T-helper 1 cell treated with Interleukin-12 subunit alpha and Interleukin-12 subunit beta and Interleukin-4 antibody, amounts not matched to agents 30 μg/mL and 1 μg/mL, for 36 hours (primary cell): ENCODE results near the gene ZNF3.
"Not testable (repeated sequence)": the region's sequence is repeated elsewhere in the genome, so short reads cannot be mapped to it uniquely, and the experiment has no call there.

Experiments used
- H3K27ac Mint-ChIP-seq: one replicate; pipeline ENCODE4 v1.8.0; 2021; ENCODE audit warnings: mild to moderate bottlenecking, mixed read lengths
- H3K27me3 Mint-ChIP-seq: one replicate; pipeline ENCODE4 v1.8.0; 2021; ENCODE audit warnings: low read depth, mixed read lengths
- H3K36me3 Mint-ChIP-seq: one replicate; pipeline ENCODE4 v1.8.0; 2021; ENCODE audit warnings: low read depth, mixed read lengths
- H3K4me1 Mint-ChIP-seq: one replicate; pipeline ENCODE4 v1.8.0; 2021; ENCODE audit warnings: low read depth, mixed read lengths
- H3K4me3 Mint-ChIP-seq: one replicate; pipeline ENCODE4 v1.8.0; 2021; ENCODE audit warnings: mild to moderate bottlenecking, moderate library complexity, mixed read lengths
- H3K9me3 Mint-ChIP-seq: one replicate; pipeline ENCODE4 v1.8.0; 2021; ENCODE audit warnings: mixed read lengths

ZNF3 gene

DNA sequence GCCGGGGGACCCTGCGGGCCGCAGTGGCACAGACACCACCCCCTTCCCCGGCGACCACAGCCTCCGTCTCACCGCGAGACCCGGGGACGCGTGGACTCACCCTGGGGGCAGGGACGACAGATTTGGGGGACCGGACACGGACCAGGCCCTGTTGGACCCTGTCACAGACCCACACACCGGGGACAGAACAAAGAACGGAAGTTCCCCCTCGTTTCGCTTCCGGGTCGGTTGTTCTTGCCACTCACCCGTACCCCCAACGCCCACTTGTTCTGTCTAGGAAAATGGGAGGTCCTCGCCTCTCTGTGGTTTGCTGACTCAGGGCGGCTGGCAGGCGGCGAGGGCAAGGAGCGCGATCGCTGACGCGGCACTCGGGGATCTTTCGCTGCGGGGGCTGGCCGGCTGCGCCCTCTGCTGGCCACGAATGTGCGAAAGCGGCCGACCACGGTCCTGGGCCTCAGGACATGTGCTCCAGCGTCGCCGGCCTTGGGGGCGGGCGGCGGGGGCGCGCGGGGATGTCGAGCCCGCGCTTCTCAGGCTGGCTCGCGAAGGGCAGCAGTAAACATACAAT, at the start of gene ZNF3:
ZNF3 (minus strand) TSS at position 189 of the 568 bp plus-strand sequence. CDS start 4,366 bp downstream, outside the sequence.
- H3K9me3 Mint-ChIP-seq, result no peaks in the 10 kb centered on the region
- H3K4me3 Mint-ChIP-seq, result peak within 1 kb of the TSS; percentile 90
- H3K27me3 Mint-ChIP-seq, result peaks cover 10% of the 10 kb centered on the region
- peaks cover 22% of the 10 kb centered on the region for H3K4me1 Mint-ChIP-seq
- H3K36me3 Mint-ChIP-seq, result peaks cover 14% of the 10 kb centered on the region
- peak within 1 kb of the TSS; percentile 85 for H3K27ac Mint-ChIP-seq

DNA sequence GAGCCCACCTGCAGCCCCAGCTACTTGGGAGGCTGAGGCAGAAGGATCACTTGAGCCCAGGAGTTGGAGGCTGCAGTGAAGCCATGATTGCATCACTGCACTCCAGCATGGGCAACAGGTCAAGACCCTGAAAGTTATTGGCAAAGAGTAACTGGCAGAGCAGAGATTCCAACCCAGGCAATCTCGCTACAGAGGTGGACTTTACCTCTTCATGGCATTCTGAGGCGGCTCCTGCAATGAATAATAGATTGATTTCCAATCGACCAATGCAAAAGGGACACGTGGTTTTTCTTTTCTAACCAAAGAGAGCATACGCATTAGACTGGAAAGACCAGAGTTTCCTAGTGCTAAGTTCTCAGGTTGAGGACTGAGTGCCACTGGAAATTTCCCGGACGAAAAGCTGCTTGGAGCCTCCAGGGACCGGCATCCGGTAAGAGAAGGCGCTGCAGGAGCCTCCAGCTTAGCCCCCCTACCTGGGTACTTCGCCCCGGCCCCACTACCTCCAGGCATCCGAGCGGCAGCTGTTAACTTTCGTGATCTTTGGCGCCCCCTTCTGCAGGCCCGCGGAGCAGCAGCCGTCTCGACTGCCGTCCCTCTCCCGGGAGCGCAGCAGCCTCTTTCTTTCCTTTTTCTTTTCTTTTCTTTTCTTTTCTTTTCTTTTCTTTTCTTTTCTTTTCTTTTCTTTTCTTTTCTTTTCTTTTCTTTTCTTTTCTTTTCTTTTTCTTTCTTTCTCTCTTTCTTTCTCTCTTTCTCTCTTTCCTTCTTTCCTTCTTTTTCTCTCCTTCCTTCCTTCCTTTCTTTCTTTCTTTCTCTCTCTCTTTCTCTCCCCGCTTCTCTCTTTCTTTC, 49.3 kb upstream of the ZNF3 start:
- H3K9me3 Mint-ChIP-seq, result no peaks in the 10 kb centered on the region
- peaks cover 18% of the 10 kb centered on the region for H3K4me1 Mint-ChIP-seq
- peak overlapping the region; percentile 52 for H3K27ac Mint-ChIP-seq
- H3K27me3 Mint-ChIP-seq, result no peaks in the 10 kb centered on the region
- H3K4me3 Mint-ChIP-seq, result peak overlapping the region; percentile 56
- no peaks in the 10 kb centered on the region for H3K36me3 Mint-ChIP-seq

DNA sequence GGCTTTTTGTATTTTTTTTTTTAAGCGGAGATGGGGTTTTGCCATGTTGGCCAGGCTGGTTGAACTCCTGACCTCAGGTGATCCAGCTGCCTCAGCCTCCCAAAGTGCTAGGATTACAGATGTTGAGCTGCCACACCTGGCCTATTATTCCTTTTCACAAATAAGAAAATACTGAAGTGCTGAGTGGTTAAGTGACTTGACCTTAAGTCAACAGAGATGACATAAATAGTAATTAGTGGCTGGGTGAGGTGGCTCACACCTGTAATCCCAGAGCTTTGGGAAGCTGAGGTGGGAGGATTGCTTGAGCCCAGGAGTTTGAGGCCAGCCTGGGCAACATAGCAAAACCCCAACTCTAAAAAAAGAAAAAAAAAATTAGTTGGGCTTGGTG, 48.7 kb upstream of the ZNF3 start:
- not testable (repeated sequence) for H3K27me3 Mint-ChIP-seq, H3K27ac Mint-ChIP-seq, H3K36me3 Mint-ChIP-seq, H3K9me3 Mint-ChIP-seq, H3K4me3 Mint-ChIP-seq
- peaks cover 21% of the 10 kb centered on the region for H3K4me1 Mint-ChIP-seq

DNA sequence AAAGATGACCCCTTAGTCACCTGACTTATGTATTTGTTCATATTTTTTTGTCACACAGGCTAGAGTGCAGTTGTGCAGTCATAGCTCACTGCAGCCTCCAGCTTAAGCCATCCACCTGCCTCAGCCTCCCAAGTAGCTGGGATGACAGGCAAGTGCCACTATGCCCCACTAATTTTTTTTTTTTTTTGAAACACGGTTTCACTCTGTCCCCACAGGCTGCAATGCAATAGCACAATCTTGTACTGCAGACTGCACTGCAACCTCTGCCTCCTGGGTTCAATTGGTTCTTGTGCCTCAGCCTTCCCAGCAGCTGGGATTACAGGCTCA, 47.1 kb upstream of the ZNF3 start:
- Mint-ChIP-seq H3K4me1 (peaks cover 31% of the 10 kb centered on the region), H3K27ac (peak overlapping the region; percentile 63), H3K9me3 (no peaks in the 10 kb centered on the region), H3K4me3 (peak overlapping the region; percentile 100), H3K27me3 (no peaks in the 10 kb centered on the region), H3K36me3 (peaks cover 5% of the 10 kb centered on the region)

DNA sequence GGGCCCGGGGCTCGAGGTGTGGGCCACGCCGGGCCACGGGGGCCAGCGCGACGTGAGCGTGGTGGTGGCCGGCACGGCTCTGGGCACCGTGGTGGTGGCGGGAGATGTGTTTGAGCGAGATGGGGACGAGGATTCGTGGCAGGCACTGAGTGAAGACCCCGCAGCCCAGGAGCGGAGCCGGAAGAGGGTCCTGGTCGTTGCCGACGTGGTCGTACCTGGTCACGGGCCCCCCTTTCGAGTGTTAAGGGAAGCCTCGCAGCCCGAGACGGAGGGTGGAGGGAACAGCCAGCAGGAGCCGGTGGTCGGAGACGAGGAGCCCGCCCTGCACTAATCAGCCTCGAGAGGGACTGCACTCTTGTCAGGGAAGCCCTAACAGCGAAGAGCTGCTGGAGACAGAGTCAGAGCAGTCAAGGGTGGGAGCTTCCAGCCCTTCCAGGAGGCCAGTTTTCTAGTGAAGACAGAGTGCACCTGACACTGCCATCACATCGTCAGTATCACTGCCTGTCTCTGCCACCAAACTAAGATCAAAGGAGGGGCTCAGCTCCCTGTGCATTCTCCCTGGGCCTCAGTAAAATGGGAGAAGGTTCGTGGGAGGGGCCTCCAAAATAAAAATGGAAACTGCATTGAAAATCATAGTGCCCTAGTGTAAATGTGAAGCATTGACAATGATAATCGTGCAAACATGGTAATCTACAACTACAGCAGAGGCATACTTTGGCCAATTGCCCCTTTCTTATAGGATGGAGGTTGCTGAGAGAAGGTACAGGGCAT, 46.5 kb upstream of the ZNF3 start:
- peaks cover 6% of the 10 kb centered on the region for H3K36me3 Mint-ChIP-seq
- peaks cover 31% of the 10 kb centered on the region for H3K4me1 Mint-ChIP-seq
- no peaks in the 10 kb centered on the region for H3K27me3 Mint-ChIP-seq
- peak overlapping the region; percentile 100 for H3K4me3 Mint-ChIP-seq
- no peaks in the 10 kb centered on the region for H3K9me3 Mint-ChIP-seq
- peak overlapping the region; percentile 63 for H3K27ac Mint-ChIP-seq

DNA sequence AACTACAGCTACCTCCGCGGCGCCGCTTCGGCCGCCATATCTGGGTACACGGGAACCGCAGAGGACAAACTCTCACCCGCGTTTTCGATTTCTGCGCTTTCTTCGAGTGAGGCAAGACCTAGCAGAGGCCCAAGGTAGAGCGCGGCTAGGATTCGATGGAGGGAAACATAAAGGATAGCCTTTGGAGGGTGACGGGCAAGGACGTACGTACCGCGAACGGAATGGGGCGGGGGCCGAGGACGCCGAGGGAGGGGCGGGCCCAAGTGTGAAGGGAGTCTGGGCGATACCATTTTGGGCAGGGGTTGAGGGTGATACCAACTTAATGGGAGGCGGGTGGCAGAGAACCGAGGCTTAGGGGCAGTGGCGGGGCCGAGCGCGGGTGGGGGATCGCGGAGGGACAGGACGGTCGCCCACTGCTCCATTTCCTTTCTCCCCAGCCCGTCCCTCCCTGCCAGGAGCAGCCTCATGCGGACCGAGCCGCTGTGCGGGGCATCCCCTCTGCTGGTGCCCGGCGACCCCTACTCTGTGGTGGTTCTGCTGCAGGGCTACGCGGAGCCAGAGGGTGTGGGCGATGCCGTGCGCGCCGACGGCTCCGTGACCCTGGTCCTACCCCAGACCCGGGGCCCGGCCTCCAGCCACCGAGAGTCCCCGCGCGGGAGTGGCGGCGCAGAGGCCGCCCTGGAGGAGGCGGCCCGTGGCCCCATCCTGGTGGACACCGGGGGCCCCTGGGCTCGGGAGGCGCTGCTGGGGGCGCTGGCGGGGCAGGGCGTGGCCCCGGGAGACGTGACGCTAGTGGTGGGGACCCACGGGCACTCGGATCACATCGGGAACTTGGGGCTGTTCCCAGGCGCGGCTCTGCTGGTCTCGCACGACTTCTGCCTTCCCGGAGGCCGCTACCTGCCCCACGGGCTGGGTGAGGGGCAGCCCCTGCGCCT, 45.7 kb upstream of the ZNF3 start, which contains the start of gene MBLAC1:
MBLAC1 (plus strand) TSS at position 37 of the 935 bp plus-strand sequence; CDS start at position 466, 429 bp downstream.
- Mint-ChIP-seq H3K4me3 (peak within 1 kb of the TSS; percentile 100), H3K4me1 (peaks cover 27% of the 10 kb centered on the region), H3K27ac (peak within 1 kb of the TSS; percentile 100), H3K36me3 (peaks cover 10% of the 10 kb centered on the region), H3K27me3 (no peaks in the 10 kb centered on the region), H3K9me3 (no peaks in the 10 kb centered on the region)

DNA sequence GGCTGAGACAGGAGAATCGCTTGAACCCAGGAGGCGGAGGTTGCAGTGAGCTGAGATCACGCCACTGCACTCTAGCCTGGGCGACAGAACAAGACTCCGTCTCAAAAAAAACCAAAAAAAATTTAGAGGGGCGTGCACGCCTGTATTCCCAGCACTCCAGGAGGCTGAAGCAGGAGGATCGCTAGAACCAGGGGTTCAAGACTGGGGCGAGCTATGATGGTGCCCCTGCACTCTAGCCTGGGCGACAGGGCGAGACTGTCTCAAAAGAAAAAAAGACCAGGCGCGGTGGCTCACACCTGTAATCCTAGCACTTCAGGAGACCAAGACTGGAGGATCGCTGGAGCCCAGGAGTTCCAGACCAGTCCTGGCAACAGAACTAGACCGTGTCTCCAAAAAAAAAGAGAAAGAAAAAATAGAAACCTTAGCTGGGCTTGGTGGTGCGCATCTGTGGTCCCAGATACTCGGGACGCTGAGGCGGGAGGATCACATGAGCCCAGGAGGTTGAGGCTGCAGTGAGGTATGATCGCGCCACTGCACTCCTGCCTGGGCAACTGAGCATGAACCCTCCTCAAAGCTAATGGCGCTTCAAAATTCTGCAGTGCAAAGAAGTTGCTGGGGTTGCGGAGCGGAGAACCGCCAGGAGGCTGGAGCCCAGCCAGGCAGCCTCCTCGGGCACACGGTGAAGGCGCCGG, 44.9 kb upstream of the ZNF3 start:
- H3K27ac Mint-ChIP-seq, result peak overlapping the region; percentile 100
- H3K4me3 Mint-ChIP-seq, result peak overlapping the region; percentile 100
- peaks cover 25% of the 10 kb centered on the region for H3K4me1 Mint-ChIP-seq
- H3K36me3 Mint-ChIP-seq, result peaks cover 10% of the 10 kb centered on the region
- no peaks in the 10 kb centered on the region for H3K27me3 Mint-ChIP-seq
- H3K9me3 Mint-ChIP-seq, result no peaks in the 10 kb centered on the region

DNA sequence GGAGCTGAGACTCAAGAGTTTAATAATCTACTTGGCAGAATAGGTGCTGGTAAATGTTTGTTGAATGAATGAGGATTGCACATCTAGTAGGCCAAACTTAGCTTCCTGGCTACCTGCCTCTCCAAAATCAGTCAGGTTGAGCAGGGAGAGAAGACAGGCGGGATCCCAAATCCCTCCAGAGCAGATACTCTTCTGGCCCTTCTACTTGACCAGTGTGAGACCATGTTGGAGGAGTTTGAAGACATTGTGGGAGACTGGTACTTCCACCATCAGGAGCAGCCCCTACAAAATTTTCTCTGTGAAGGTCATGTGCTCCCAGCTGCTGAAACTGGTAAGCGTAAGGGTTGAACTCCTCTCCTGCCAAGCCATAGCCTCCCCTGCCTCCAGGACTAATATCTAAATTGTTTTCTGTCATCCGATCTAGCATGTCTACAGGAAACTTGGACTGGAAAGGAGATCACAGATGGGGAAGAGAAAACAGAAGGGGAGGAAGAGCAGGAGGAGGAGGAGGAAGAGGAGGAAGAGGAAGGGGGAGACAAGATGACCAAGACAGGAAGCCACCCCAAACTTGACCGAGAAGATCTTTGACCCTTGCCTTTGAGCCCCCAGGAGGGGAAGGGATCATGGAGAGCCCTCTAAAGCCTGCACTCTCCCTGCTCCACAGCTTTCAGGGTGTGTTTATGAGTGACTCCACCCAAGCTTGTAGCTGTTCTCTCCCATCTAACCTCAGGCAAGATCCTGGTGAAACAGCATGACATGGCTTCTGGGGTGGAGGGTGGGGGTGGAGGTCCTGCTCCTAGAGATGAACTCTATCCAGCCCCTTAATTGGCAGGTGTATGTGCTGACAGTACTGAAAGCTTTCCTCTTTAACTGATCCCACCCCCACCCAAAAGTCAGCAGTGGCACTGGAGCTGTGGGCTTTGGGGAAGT, 43.0 kb upstream of the ZNF3 start:
- Mint-ChIP-seq H3K27ac (peak overlapping the region; percentile 19), H3K9me3 (no peaks in the 10 kb centered on the region), H3K27me3 (no peaks in the 10 kb centered on the region), H3K36me3 (peaks cover 10% of the 10 kb centered on the region), H3K4me3 (peak overlapping the region; percentile 9), H3K4me1 (peaks cover 27% of the 10 kb centered on the region)

DNA sequence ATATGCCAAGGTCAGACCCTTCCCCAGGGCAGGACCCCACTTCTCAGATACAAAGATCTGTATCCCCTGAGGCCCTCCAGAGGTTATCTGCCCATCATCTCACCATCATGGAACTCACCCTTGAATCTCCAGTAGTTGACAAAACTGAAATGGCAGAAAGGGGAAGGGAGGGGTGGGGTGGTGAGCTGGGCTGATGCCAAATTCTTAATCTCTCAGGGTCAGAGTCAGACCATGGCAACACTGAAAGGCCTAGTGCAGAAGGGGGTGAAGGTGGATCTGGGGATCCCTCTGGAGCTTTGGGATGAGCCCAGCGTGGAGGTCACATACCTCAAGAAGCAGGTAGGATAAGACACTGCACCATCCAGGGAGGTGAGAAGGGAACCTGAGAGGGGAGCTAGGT, 41.0 kb upstream of the ZNF3 start:
- peaks cover 28% of the 10 kb centered on the region for H3K4me1 Mint-ChIP-seq
- H3K27ac Mint-ChIP-seq, result no peak overlapping the region
- no peak overlapping the region for H3K4me3 Mint-ChIP-seq
- peaks cover 10% of the 10 kb centered on the region for H3K36me3 Mint-ChIP-seq
- H3K9me3 Mint-ChIP-seq, result no peaks in the 10 kb centered on the region
- H3K27me3 Mint-ChIP-seq, result no peaks in the 10 kb centered on the region

DNA sequence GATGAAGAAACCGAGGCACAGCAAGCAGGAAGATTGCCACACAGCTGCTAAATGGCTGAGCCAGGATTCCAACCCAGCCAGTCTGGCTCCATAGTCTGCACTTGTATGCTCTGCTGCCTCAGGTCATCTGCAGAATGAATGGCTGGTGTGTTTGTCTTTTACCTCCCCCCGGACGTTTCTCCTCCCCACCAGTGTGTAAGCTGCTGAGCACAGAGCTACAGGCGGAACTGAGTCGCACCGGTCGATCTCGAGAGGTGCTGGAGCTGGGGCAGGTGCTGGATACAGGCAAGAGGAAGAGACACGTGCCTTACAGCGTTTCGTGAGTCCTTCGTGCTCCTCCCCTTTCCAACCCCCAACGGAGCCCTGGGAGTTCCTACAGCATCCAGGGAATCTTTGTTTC, 40.5 kb upstream of the ZNF3 start:
- no peak overlapping the region for H3K4me3 Mint-ChIP-seq
- peaks cover 28% of the 10 kb centered on the region for H3K4me1 Mint-ChIP-seq
- no peaks in the 10 kb centered on the region for H3K9me3 Mint-ChIP-seq
- H3K27me3 Mint-ChIP-seq, result no peaks in the 10 kb centered on the region
- H3K36me3 Mint-ChIP-seq, result peaks cover 10% of the 10 kb centered on the region
- H3K27ac Mint-ChIP-seq, result no peak overlapping the region

DNA sequence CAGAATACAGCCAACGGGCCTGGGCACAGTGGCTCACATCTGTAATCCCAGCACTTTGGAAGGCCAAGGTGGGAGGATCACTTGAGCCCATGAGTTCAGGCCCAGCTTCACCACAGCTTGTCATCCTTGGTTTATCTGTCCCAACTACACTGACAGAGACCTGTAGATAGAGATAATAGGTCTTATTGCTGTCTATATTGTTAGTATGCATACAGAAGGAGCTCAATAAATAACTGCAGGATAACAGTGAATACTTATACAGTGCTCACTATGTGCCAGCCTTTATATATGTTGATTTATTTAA, 39.2 kb upstream of the ZNF3 start:
- H3K36me3 Mint-ChIP-seq, result peaks cover 14% of the 10 kb centered on the region
- H3K4me1 Mint-ChIP-seq, result peaks cover 28% of the 10 kb centered on the region
- no peaks in the 10 kb centered on the region for H3K9me3 Mint-ChIP-seq
- peak overlapping the region; percentile 95 for H3K4me3 Mint-ChIP-seq
- H3K27ac Mint-ChIP-seq, result peak overlapping the region; percentile 98
- H3K27me3 Mint-ChIP-seq, result no peaks in the 10 kb centered on the region

DNA sequence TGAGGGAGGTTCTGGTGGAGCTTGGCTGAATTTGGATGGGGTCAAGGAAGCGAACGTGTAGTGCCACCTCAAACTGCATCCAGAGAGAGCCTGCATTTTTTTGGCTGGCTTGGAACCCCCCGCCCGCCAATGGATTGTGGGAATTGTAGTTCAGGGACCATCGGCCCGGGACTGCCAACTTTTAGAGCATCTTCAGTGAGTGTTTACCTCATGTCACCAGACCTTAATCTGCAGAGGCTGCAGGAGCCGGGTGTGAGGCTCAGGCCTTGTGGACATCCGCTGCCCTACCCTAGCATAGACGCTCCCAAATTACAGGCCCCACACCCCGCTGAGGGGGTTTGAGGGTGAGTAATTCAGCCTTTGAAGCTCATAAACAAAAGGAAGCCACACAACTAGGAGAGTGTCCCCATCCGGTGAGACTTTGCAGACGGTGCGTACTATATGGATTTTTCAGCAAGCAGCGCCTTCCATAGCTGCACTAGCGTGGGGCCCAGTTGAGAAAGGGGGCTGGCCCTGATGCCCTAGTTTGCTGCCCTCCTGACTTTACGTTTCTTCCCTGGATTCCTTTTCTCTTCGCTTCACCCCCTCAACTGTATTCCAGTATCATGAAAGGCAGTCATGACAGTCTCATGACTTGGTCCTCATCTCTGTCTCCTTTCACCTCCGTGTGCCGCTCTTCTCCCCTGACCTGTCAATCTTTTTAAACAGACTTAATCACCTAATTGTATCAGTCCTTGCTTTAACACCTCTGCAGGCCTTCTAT, 38.6 kb upstream of the ZNF3 start:
- H3K36me3 Mint-ChIP-seq, result peaks cover 14% of the 10 kb centered on the region
- H3K27ac Mint-ChIP-seq, result peak overlapping the region; percentile 98
- H3K27me3 Mint-ChIP-seq, result no peaks in the 10 kb centered on the region
- peaks cover 24% of the 10 kb centered on the region for H3K4me1 Mint-ChIP-seq
- H3K9me3 Mint-ChIP-seq, result no peaks in the 10 kb centered on the region
- H3K4me3 Mint-ChIP-seq, result peak overlapping the region; percentile 95
